Effector memory CD4-positive, alpha-beta T cell (primary cell): ENCODE results near the gene CD7.
"Not testable (repeated sequence)": the region's sequence is repeated elsewhere in the genome, so short reads cannot be mapped to it uniquely, and the experiment has no call there.

Experiments used
- DNase-seq, 3 donors: peaks; one replicate each; pipeline ENCODE4 v3.0.0-alpha.2; 2020
- H3K27ac ChIP-seq: 2 replicates; pipeline ENCODE4 v1.7.0; 2013; ENCODE audit warnings: mild to moderate bottlenecking, low read length, moderate library complexity; ENCODE audit not compliant: insufficient read depth, poor library complexity, severe bottlenecking
- H3K27me3 ChIP-seq: replicated peaks from 2 replicates; pipeline ENCODE4 v1.7.0; 2013; ENCODE audit warnings: mild to moderate bottlenecking, low read length; ENCODE audit not compliant: insufficient read depth, control insufficient read depth, poor library complexity, severe bottlenecking
- H3K36me3 ChIP-seq: 2 replicates; pipeline ENCODE4 v1.7.0; 2013; ENCODE audit warnings: mild to moderate bottlenecking, low read length, moderate library complexity; ENCODE audit not compliant: control insufficient read depth, insufficient read depth
- H3K4me1 ChIP-seq: 2 replicates; pipeline ENCODE4 v1.7.0; 2013; ENCODE audit warnings: low read length, mild to moderate bottlenecking; ENCODE audit not compliant: control insufficient read depth, insufficient read depth, poor library complexity, severe bottlenecking
- H3K4me3 ChIP-seq: 2 replicates; pipeline ENCODE4 v1.7.0; 2013; ENCODE audit warnings: low read length, low read depth, mild to moderate bottlenecking; ENCODE audit not compliant: insufficient read depth, poor library complexity, severe bottlenecking
- H3K9me3 ChIP-seq: 2 replicates; pipeline ENCODE4 v1.7.0; 2013; ENCODE audit warnings: mild to moderate bottlenecking, low read length, moderate library complexity; ENCODE audit not compliant: control insufficient read depth

Gene CD7

GRCh38 chr17:82347994-82348393 lies 30.6 kb upstream of the CD7 start:
- H3K9me3 ChIP-seq, H3K36me3 ChIP-seq, DNase-seq, H3K4me3 ChIP-seq, H3K27ac ChIP-seq, H3K27me3 ChIP-seq, H3K4me1 ChIP-seq: not testable (repeated sequence)

GRCh38 chr17:82346342-82347300 lies 29.2 kb upstream of the CD7 start:
- H3K9me3 ChIP-seq: no peaks in the 10 kb centered on the region
- H3K27ac ChIP-seq: no peak overlapping the region
- H3K36me3 ChIP-seq: no peaks in the 10 kb centered on the region
- H3K4me1 ChIP-seq: peaks cover 2% of the 10 kb centered on the region
- no peak for DNase-seq
- H3K4me3 ChIP-seq: no peak overlapping the region
- no peaks in the 10 kb centered on the region for H3K27me3 ChIP-seq

GRCh38 chr17:82345151-82345976 lies 28.0 kb upstream of the CD7 start:
- Histone ChIP-seq H3K36me3 (no peaks in the 10 kb centered on the region), H3K27ac (no peak overlapping the region), H3K4me3 (no peak overlapping the region), H3K4me1 (no peaks in the 10 kb centered on the region), H3K9me3 (no peaks in the 10 kb centered on the region), H3K27me3 (no peaks in the 10 kb centered on the region)
- DNase-seq: no peak

DNA sequence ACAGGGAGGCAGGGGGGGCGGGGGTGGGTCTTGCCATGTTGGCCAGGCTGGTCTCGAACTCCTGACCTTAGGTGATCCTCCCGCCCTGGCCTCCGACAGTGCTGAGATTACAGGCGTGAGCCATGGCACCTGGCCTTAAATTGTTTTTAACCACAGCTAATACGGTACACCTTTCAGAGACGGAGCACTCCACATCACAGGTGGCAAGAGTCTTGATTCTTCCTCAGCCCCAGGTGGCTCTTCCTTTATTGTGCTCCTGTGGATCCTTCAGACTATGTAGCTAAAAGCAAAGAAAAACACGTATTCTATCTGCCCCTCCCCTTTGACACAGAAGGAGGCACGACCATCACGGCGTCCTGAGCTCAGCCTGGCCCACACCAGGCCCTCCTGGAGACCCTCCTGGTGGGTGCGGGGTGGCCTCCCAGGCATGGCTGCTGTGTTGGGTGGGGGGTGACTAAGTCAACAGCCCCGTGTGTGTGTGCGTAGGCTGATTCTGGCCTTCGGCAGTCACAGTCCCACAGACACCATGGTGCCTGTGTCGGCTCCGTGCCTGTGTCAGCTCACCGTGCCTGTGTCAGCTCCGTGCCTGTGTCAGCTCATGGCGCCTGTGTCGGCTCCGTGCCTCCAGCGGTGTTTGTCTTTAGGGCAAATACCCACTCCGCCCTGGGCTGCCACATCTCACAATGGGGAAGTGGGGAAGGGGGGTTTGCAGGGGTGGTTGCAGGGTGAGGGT lies 26.9 kb upstream of the CD7 start:
- no peak for DNase-seq
- H3K27ac ChIP-seq: no peak overlapping the region
- H3K4me3 ChIP-seq: no peak overlapping the region
- H3K9me3 ChIP-seq: no peaks in the 10 kb centered on the region
- H3K27me3 ChIP-seq: no peaks in the 10 kb centered on the region
- no peaks in the 10 kb centered on the region for H3K4me1 ChIP-seq
- no peaks in the 10 kb centered on the region for H3K36me3 ChIP-seq

GRCh38 chr17:82343560-82343959 lies 26.2 kb upstream of the CD7 start:
- DNase-seq: no peak
- H3K27me3 ChIP-seq: no peaks in the 10 kb centered on the region
- H3K4me3 ChIP-seq: no peak overlapping the region
- H3K36me3 ChIP-seq: no peaks in the 10 kb centered on the region
- no peaks in the 10 kb centered on the region for H3K9me3 ChIP-seq
- H3K27ac ChIP-seq: no peak overlapping the region
- H3K4me1 ChIP-seq: no peaks in the 10 kb centered on the region

DNA sequence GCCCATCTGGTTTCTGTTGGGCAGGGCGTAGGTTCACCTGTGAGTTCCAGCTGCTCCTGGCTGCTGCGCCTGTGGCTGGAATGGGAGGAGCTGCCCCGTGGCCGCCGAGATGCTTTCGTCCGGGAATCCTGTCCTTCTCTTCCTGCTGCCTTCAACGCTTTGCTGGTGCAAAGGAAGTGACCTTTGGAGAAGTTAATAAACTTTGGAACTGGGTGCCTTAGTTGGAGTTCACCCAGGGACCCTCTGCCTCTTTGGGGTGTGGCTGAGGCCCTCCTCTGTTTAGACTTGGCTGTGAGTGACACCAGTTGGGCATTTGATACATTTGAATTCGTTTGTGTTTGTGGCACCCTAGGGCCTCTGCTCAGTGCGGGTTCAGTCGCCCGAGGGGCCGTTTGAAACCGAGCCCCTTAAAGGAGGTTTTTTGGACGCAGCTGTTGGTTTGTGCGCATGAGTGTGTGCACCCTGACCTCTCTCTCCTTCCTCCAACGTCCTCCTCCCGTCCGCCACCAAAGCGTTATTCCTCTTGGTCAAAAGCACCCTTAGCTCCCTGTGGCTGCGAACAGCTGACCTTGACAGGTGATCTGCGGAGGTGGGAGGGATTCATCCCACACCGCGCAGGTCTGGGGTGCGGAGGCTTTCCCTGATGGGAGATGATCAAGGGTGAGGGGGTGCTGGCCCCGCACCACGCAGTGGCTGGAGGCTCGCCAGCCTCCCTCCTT lies 25.1 kb upstream of the CD7 start:
- H3K9me3 ChIP-seq: no peaks in the 10 kb centered on the region
- no peak for DNase-seq
- H3K4me3 ChIP-seq: no peak overlapping the region
- H3K36me3 ChIP-seq: no peaks in the 10 kb centered on the region
- H3K27ac ChIP-seq: no peak overlapping the region
- H3K4me1 ChIP-seq: no peaks in the 10 kb centered on the region
- no peaks in the 10 kb centered on the region for H3K27me3 ChIP-seq

- no peak overlapping the region for H3K27ac ChIP-seq
- H3K9me3 ChIP-seq: no peaks in the 10 kb centered on the region
- DNase-seq: no peak
- H3K36me3 ChIP-seq: no peaks in the 10 kb centered on the region
- no peaks in the 10 kb centered on the region for H3K27me3 ChIP-seq
- H3K4me1 ChIP-seq: peaks cover 1% of the 10 kb centered on the region
- H3K4me3 ChIP-seq: no peak overlapping the region
Observed at GRCh38 chr17:82339634-82340580, 22.5 kb upstream of the CD7 start.

GRCh38 chr17:82338858-82339633 lies 21.6 kb upstream of the CD7 start:
- Histone ChIP-seq H3K4me1 (peaks cover 10% of the 10 kb centered on the region), H3K4me3 (no peak overlapping the region), H3K27ac (no peak overlapping the region), H3K27me3 (no peaks in the 10 kb centered on the region), H3K9me3 (no peaks in the 10 kb centered on the region), H3K36me3 (no peaks in the 10 kb centered on the region)
- DNase-seq: no peak
